HCT116 (cell line): Measurements from ENCODE around the gene LTO1. TPM values are rescaled to one million over a fixed set of nuclear protein-coding genes. Genes with fewer than 3 reads are reported as not detected.
A peak's percentile ranks its signal among the peaks of the same experiment; 100 is the strongest.

Experiments
- ATAC-seq: fragments of 200-7000 bp; cut with Tn5 transposase; 2 replicates; pipeline ENCODE4 v1.9.1; 2020; ENCODE audit warnings: mild to moderate bottlenecking, moderate library complexity
- BruUV-seq: library from RNA; stranded (reverse); fragments of 400-500 nt; replicated peaks from 2 replicates; lab custom pipeline; 2021; lab: Mats Ljungman, UMichigan
- CTCF ChIA-PET: fragments of 300-600 bp; sonication (Branson Sonifier 250); formaldehyde crosslinking; loops from one replicate; lab custom pipeline; 2021; ENCODE audit warnings: antibody characterized with exemption; lab: Charles Lee
- POLR2A ChIA-PET: fragments of 300-600, 350-600 bp; sonication (Branson Sonifier 250); formaldehyde crosslinking; loops from one replicate; lab custom pipeline; 2021; ENCODE audit warnings: antibody characterized with exemption; lab: Charles Lee
- RAD21 ChIA-PET, 2 experiments: fragments of 300-600 bp; sonication (Branson Sonifier 250); formaldehyde crosslinking; loops; one replicate each; lab custom pipeline; 2023; ENCODE audit warnings: low total read pairs in 2 of 2; ENCODE audit not compliant: uncharacterized antibody in 2 of 2, unreplicated experiment in 2 of 2, low non-redundant PET in 1 of 2; lab: Charles Lee
- DNase-seq: peaks from one replicate; pipeline ENCODE4 v3.0.0-alpha.2; 2010; ENCODE audit warnings: low read depth, low spot score
- H2AFZ ChIP-seq: fragments of 200-600 bp; shearing (Covaris generic), sonication (generic); 2 replicates; pipeline ENCODE4 v1.6.1; 2017; ENCODE audit warnings: low read depth, mixed run types, mixed read lengths, antibody characterized with exemption, low read length; ENCODE audit not compliant: poor library complexity, severe bottlenecking
- H3K27ac ChIP-seq: 2 replicates; pipeline ENCODE4 v1.5.1; 2012; ENCODE audit warnings: low read depth, low read length
- H3K27me3 ChIP-seq: fragments of 200-600 bp; sonication (generic); 2 replicates; pipeline ENCODE4 v1.6.1; 2016; ENCODE audit warnings: mixed run types, low read length, mixed read lengths; ENCODE audit not compliant: insufficient read depth
- H3K36me3 ChIP-seq, 2 experiments: fragments of 200-500 bp in 1 of 2; fragments of 200-600 bp in 1 of 2; sonication (Bioruptor generic) in 1 of 2; sonication (generic) in 1 of 2; 2 replicates each; pipeline versions ENCODE4 v1.5.1 to v1.6.1; 2014 to 2016; ENCODE audit warnings: low read length in 2 of 2, inconsistent platforms in 1 of 2, mixed read lengths in 1 of 2, mixed run types in 1 of 2; ENCODE audit not compliant: insufficient read depth in 2 of 2, control insufficient read depth in 1 of 2
- H3K4me1 ChIP-seq, 2 experiments: fragments of 200-600 bp in 1 of 2; sonication (generic) in 1 of 2; 2 replicates each; pipeline versions ENCODE4 v1.5.1 to v1.6.1; 2012 to 2017; ENCODE audit warnings: low read length in 2 of 2, inconsistent platforms in 1 of 2, mild to moderate bottlenecking in 1 of 2, mixed read lengths in 1 of 2, mixed run types in 1 of 2, moderate library complexity in 1 of 2; ENCODE audit not compliant: insufficient read depth in 2 of 2, control insufficient read depth in 1 of 2
- H3K4me2 ChIP-seq: fragments of 200-600 bp; sonication (generic); 2 replicates; pipeline ENCODE4 v1.6.1; 2017; ENCODE audit warnings: mixed run types, low read length, mixed read lengths
- H3K4me3 ChIP-seq, 2 experiments: fragments of 200-600 bp in 1 of 2; sonication (generic) in 1 of 2; replicated peaks in 1 of 2; 2 replicates each; pipeline ENCODE4 v1.5.1; 2011 to 2016; ENCODE audit warnings: low read length in 2 of 2, control low read depth in 1 of 2, low read depth in 1 of 2, mild to moderate bottlenecking in 1 of 2, mixed read lengths in 1 of 2, mixed run types in 1 of 2
- H3K79me2 ChIP-seq: fragments of 200-600 bp; sonication (generic); 2 replicates; pipeline ENCODE4 v1.6.1; 2017; ENCODE audit warnings: mild to moderate bottlenecking, mixed run types, low read length, moderate library complexity, mixed read lengths; ENCODE audit not compliant: insufficient read depth
- H3K9ac ChIP-seq: fragments of 200-600 bp; sonication (generic); 2 replicates; pipeline ENCODE4 v1.6.1; 2016; ENCODE audit warnings: low read length, mixed read lengths
- H3K9me2 ChIP-seq: fragments of 200-600 bp; sonication (generic), shearing (Covaris generic); 2 replicates; pipeline ENCODE4 v1.6.1; 2017; ENCODE audit warnings: mixed run types, mild to moderate bottlenecking, moderate library complexity; ENCODE audit not compliant: insufficient read depth
- H3K9me3 ChIP-seq, 2 experiments: fragments of 200-500 bp in 1 of 2; fragments of 200-600 bp in 1 of 2; sonication (Bioruptor generic) in 1 of 2; sonication (generic) in 1 of 2; 2 replicates each; pipeline ENCODE4 v1.6.1; 2014 to 2017; ENCODE audit warnings: low read length in 2 of 2, mixed read lengths in 2 of 2, inconsistent platforms in 1 of 2, low read depth in 1 of 2, mild to moderate bottlenecking in 1 of 2, mixed run types in 1 of 2, moderate library complexity in 1 of 2; ENCODE audit not compliant: control insufficient read depth in 1 of 2, insufficient read depth in 1 of 2
- H4K20me1 ChIP-seq: fragments of 200-600 bp; sonication (generic), shearing (Covaris generic); 2 replicates; pipeline ENCODE4 v1.6.1; 2017; ENCODE audit warnings: mixed run types, mild to moderate bottlenecking, moderate library complexity; ENCODE audit not compliant: insufficient read depth
- CEBPB ChIP-seq: IDR thresholded peaks from 2 replicates; pipeline ENCODE4 v1.6.1; 2012; ENCODE audit warnings: low read depth
- EGR1 ChIP-seq: IDR thresholded peaks from 2 replicates; pipeline ENCODE4 v1.6.1; 2012; ENCODE audit warnings: low read depth
- FOSL1 ChIP-seq: IDR thresholded peaks from 2 replicates; pipeline ENCODE4 v1.6.1; 2012; ENCODE audit warnings: low read depth
- JUND ChIP-seq: IDR thresholded peaks from 2 replicates; pipeline ENCODE4 v1.6.1; 2012
- POLR2A ChIP-seq: IDR thresholded peaks from 2 replicates; pipeline ENCODE4 v1.7.0; 2011; ENCODE audit warnings: borderline replicate concordance; ENCODE audit not compliant: insufficient read depth, insufficient read length; ENCODE audit errors: extremely low read depth
- POLR2AphosphoS5 ChIP-seq: IDR thresholded peaks from 2 replicates; pipeline ENCODE4 v1.6.1; 2011; ENCODE audit warnings: mild to moderate bottlenecking, low read depth, low read length, moderate library complexity
- SP1 ChIP-seq: IDR thresholded peaks from 2 replicates; pipeline ENCODE4 v1.6.1; 2012; ENCODE audit warnings: low read depth
- YY1 ChIP-seq: IDR thresholded peaks from 2 replicates; pipeline ENCODE4 v1.6.1; 2011; ENCODE audit warnings: low read length, low read depth, moderate library complexity, mild to moderate bottlenecking; ENCODE audit not compliant: insufficient replicate concordance; ENCODE audit errors: extremely low read depth
- ZNF274 ChIP-seq: fragments of 200-500 bp; sonication (Bioruptor generic); IDR thresholded peaks from 2 replicates; pipeline ENCODE4 v1.6.1; 2014; ENCODE audit warnings: mild to moderate bottlenecking, low read depth, low read length, inconsistent platforms
- intact Hi-C: fragments of 100-400 bp; cut with micrococcal nuclease; formaldehyde crosslinking; loops from 2 replicates; pipeline ENCODE4 v1.10.0; 2022
- total RNA-seq: library from RNA; stranded (reverse); gene quantifications from one replicate; pipeline ENCODE4 v1.2.1, GENCODE V29; 2021; ENCODE audit not compliant: unreplicated experiment
- TF ChIP-seq, protein P1 (sequence below): IDR thresholded peaks from 2 replicates; pipeline ENCODE4 v1.6.1; 2011; ENCODE audit warnings: mild to moderate bottlenecking, low read length, moderate library complexity; ENCODE audit not compliant: insufficient replicate concordance; ENCODE audit errors: extremely low read depth
- TF ChIP-seq, protein P2 (sequence below): IDR thresholded peaks from 2 replicates; pipeline ENCODE4 v1.6.1; 2012
- TF ChIP-seq, protein P3 (sequence below): IDR thresholded peaks from 2 replicates; pipeline ENCODE4 v1.6.1; 2012

Gene LTO1
- total RNA-seq, 1 experiment from 2014 or later: 21.3 TPM

DNA sequence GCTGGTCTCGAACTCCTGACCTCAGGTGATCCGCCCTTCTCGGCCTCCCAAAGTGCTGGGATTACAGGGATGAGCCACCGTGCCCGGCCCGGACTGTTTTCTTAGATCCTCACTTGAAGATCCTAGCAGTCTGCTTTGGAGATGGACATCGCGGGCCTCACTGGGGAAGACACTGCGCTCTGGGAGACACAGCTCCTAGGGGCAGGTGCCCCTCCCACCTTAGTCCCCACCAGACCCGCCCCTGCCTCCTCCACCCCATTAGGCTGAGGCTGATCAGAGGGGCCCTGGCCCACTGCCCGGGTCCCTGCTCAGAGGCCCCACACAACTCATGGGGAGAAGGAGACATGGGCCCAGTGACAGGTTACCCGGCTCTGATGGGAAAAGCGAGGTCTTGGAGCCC, 11.3 kb upstream of the LTO1 start:
- POLR2A ChIA-PET: interaction anchor here (1.2 kb wide), 1 partner anchor 26 kb away, joined by 3 read pairs; no protein-coding TSS in a partner anchor

More for the DNA sequence above, 11.3 kb upstream of the LTO1 start:
- no TSS peak for BruUV-seq
- H3K9me3 ChIP-seq: peaks cover 0 to 7% of the 10 kb centered on the region in 2 experiments; a peak in 1 of 4 replicates
- H3K27ac ChIP-seq: no peak overlapping the region; the same call in 1 of the 2 replicates
- no peak overlapping the region for H3K4me3 ChIP-seq
- no peaks in the 10 kb centered on the region for H4K20me1 ChIP-seq
- no peaks in the 10 kb centered on the region for H3K79me2 ChIP-seq
- CTCF ChIA-PET: no interaction called here
- TF ChIP-seq FOSL1 (no peak), POLR2A (no peak), POLR2AphosphoS5 (no peak), JUND (no peak), ZNF274 (no peak), CEBPB (no peak), EGR1 (no peak), YY1 (no peak), SP1 (no peak)
- TF ChIP-seq, protein P1, sequence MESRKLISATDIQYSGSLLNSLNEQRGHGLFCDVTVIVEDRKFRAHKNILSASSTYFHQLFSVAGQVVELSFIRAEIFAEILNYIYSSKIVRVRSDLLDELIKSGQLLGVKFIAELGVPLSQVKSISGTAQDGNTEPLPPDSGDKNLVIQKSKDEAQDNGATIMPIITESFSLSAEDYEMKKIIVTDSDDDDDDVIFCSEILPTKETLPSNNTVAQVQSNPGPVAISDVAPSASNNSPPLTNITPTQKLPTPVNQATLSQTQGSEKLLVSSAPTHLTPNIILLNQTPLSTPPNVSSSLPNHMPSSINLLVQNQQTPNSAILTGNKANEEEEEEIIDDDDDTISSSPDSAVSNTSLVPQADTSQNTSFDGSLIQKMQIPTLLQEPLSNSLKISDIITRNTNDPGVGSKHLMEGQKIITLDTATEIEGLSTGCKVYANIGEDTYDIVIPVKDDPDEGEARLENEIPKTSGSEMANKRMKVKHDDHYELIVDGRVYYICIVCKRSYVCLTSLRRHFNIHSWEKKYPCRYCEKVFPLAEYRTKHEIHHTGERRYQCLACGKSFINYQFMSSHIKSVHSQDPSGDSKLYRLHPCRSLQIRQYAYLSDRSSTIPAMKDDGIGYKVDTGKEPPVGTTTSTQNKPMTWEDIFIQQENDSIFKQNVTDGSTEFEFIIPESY: no peak
- TF ChIP-seq, protein P2, sequence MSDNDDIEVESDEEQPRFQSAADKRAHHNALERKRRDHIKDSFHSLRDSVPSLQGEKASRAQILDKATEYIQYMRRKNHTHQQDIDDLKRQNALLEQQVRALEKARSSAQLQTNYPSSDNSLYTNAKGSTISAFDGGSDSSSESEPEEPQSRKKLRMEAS: no peak
- TF ChIP-seq, protein P3, sequence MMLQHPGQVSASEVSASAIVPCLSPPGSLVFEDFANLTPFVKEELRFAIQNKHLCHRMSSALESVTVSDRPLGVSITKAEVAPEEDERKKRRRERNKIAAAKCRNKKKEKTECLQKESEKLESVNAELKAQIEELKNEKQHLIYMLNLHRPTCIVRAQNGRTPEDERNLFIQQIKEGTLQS: no peak
- TF ChIP-seq, all 23 proteins: peak for 0
- DNase-seq: no peak
- Histone ChIP-seq H3K4me2 (no peak overlapping the region), H3K27me3 (no peaks in the 10 kb centered on the region), H3K4me1 (peaks cover 18 to 58% of the 10 kb centered on the region in 2 experiments), H3K9me2 (no peaks in the 10 kb centered on the region), H3K9ac (no peak overlapping the region), H2AFZ (peak overlapping the region; percentile 89), H3K36me3 (no peaks in the 10 kb centered on the region)
- RAD21 ChIA-PET: no interaction called here
- ATAC-seq: no peak
- intact Hi-C loops: loop anchor here (1.0 to 5.0 kb wide), 5 partner anchors 115 to 506 kb away; no protein-coding TSS in a partner anchor
